HEK293 (cell line): ENCODE results near the gene ALDH4A1.

Experiments
- CTCF ChIA-PET: fragments of 350-600 bp; formaldehyde crosslinking; extraction: SDS; loops from one replicate; lab custom pipeline; 2021; ENCODE audit warnings: antibody characterized with exemption; lab: Yijun Ruan, JAX
- POLR2A ChIA-PET: fragments of 300-600 bp; formaldehyde crosslinking; extraction: SDS; loops from one replicate; lab custom pipeline; 2020; ENCODE audit warnings: antibody characterized with exemption, inconsistent platforms; lab: Yijun Ruan, JAX
- H3K27ac ChIP-seq: fragments of 200-500 bp; sonication (Bioruptor generic); 2 replicates; pipeline ENCODE4 v1.5.1; 2014; ENCODE audit warnings: low read depth, low read length, control low read depth, inconsistent platforms; ENCODE audit errors: extremely low read depth
- H3K36me3 ChIP-seq, 2 experiments: fragments of 200-500 bp in 1 of 2; sonication (Bioruptor generic) in 1 of 2; 1 replicate in 1 of 2; 2 replicates in 1 of 2; pipeline ENCODE4 v1.5.1; 2014 to 2017; ENCODE audit warnings: inconsistent platforms in 2 of 2, low read length in 2 of 2; ENCODE audit not compliant: control insufficient read depth in 2 of 2, insufficient read depth in 1 of 2
- H3K4me1 ChIP-seq: fragments of 200-500 bp; sonication (Bioruptor generic); 2 replicates; pipeline ENCODE4 v1.5.1; 2014; ENCODE audit warnings: mild to moderate bottlenecking, low read length, inconsistent platforms; ENCODE audit not compliant: control insufficient read depth, insufficient read depth
- H3K4me3 ChIP-seq: 2 replicates; pipeline ENCODE4 v1.5.1; 2011; ENCODE audit warnings: low read depth, mild to moderate bottlenecking, control low read depth, low read length, moderate library complexity
- H3K9me3 ChIP-seq: fragments of 200-500 bp; sonication (Bioruptor generic); 2 replicates; pipeline ENCODE4 v1.5.1; 2014; ENCODE audit warnings: low read depth, low read length, inconsistent platforms; ENCODE audit not compliant: control insufficient read depth, insufficient read depth
- EGR2 ChIP-seq: fragments of 450-650 bp; formaldehyde crosslinking; IDR thresholded peaks from 2 replicates; pipeline ENCODE4 v1.5.1; 2016; ENCODE audit warnings: low read depth, missing biosample characterization, missing genetic modification characterization
- GLIS2 ChIP-seq: fragments of 450-650 bp; formaldehyde crosslinking; IDR thresholded peaks from 2 replicates; pipeline ENCODE4 v1.5.1; 2016; ENCODE audit warnings: missing biosample characterization, missing genetic modification characterization
- SP2 ChIP-seq: fragments of 450-650 bp; formaldehyde crosslinking; IDR thresholded peaks from 2 replicates; pipeline ENCODE4 v1.5.1; 2016; ENCODE audit warnings: missing biosample characterization, missing genetic modification characterization
- SP7 ChIP-seq: fragments of 450-650 bp; formaldehyde crosslinking; IDR thresholded peaks from 2 replicates; pipeline ENCODE4 v1.5.1; 2016; ENCODE audit warnings: missing biosample characterization, missing genetic modification characterization
- ZNF266 ChIP-seq: fragments of 450-650 bp; formaldehyde crosslinking; IDR thresholded peaks from 2 replicates; pipeline ENCODE4 v1.5.1; 2016; ENCODE audit warnings: missing biosample characterization, missing genetic modification characterization, low read depth
- ZNF404 ChIP-seq: fragments of 450-650 bp; formaldehyde crosslinking; IDR thresholded peaks from 2 replicates; pipeline ENCODE4 v1.5.1; 2017; ENCODE audit warnings: missing biosample characterization, missing genetic modification characterization
- ZNF660 ChIP-seq: fragments of 450-650 bp; IDR thresholded peaks from 2 replicates; pipeline ENCODE4 v1.5.1; 2018; ENCODE audit warnings: missing biosample characterization, mild to moderate bottlenecking, missing genetic modification characterization
- TF ChIP-seq, protein P1 (sequence below): fragments of 450-650 bp; formaldehyde crosslinking; IDR thresholded peaks from 2 replicates; pipeline ENCODE4 v1.5.1; 2016; ENCODE audit warnings: missing biosample characterization, missing genetic modification characterization
- TF ChIP-seq, protein P2 (sequence below): fragments of 450-650 bp; formaldehyde crosslinking; IDR thresholded peaks from 2 replicates; pipeline ENCODE4 v1.5.1; 2016; ENCODE audit warnings: missing biosample characterization, missing genetic modification characterization
- TF ChIP-seq, protein P3 (sequence below): fragments of 450-650 bp; formaldehyde crosslinking; IDR thresholded peaks from 2 replicates; pipeline ENCODE4 v1.5.1; 2017; ENCODE audit warnings: missing biosample characterization, missing genetic modification characterization
- TF ChIP-seq, protein P4 (sequence below): fragments of 450-650 bp; formaldehyde crosslinking; IDR thresholded peaks from 2 replicates; pipeline ENCODE4 v1.5.1; 2016; ENCODE audit warnings: missing biosample characterization, missing genetic modification characterization
- TF ChIP-seq, protein P5 (sequence below): fragments of 450-650 bp; formaldehyde crosslinking; optimal IDR thresholded peaks from 2 replicates; pipeline ENCODE3; 2016; ENCODE audit warnings: missing biosample characterization, mild to moderate bottlenecking, missing genetic modification characterization

Gene ALDH4A1

DNA sequence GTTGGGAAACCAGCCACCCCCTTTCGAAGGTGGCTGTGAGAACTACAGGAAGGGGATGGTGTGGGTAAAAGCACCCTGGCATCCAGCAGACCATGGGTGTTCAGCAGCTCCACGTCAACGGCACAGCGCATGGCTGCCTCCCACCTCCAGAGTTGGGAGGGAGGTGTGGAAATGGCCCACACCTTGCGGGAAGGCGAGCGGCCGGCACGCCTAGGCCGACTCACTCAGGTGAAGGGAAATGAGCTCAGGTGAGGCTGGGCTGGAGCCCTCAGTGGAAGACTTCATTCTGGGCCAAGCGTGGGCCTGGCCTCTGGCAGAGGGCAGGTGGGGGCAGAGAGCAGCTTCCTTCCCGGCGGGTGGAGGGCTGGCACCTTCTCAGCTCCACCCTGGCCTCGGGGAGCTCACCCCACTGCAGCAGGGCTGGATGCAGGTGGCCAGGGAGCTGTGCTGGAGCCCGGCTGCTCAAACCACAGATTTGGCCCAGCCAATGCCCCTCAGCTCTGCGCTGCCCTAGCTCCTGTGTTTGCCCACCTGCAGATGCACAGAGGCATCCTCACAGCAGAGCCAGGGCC lies 24.8 kb upstream of the ALDH4A1 start:
- CTCF ChIA-PET: interaction anchor here (0.6 to 7.0 kb wide), 9 partner anchors 14 to 1397 kb away, joined by 3 to 68 read pairs (median 4); no protein-coding TSS in a partner anchor
- Histone ChIP-seq H3K4me3 (no peak overlapping the region), H3K36me3 (no peaks in the 10 kb centered on the region), H3K9me3 (no peaks in the 10 kb centered on the region), H3K4me1 (peaks cover 8% of the 10 kb centered on the region), H3K27ac (no peak overlapping the region)
- POLR2A ChIA-PET: interaction anchor here (0.7 to 2.2 kb wide), 5 partner anchors 10 to 30 kb away, joined by 3 to 8 read pairs (median 5); partner anchors contain the start of gene IFFO2
- no peak for TF ChIP-seq ZNF266
- TF ChIP-seq EGR2 (tag by site-specific recombination): 0 out of 2 replicates have a peak, but pooled peaks have one; percentile 5
- TF ChIP-seq, all 188 proteins: peak for 1

DNA sequence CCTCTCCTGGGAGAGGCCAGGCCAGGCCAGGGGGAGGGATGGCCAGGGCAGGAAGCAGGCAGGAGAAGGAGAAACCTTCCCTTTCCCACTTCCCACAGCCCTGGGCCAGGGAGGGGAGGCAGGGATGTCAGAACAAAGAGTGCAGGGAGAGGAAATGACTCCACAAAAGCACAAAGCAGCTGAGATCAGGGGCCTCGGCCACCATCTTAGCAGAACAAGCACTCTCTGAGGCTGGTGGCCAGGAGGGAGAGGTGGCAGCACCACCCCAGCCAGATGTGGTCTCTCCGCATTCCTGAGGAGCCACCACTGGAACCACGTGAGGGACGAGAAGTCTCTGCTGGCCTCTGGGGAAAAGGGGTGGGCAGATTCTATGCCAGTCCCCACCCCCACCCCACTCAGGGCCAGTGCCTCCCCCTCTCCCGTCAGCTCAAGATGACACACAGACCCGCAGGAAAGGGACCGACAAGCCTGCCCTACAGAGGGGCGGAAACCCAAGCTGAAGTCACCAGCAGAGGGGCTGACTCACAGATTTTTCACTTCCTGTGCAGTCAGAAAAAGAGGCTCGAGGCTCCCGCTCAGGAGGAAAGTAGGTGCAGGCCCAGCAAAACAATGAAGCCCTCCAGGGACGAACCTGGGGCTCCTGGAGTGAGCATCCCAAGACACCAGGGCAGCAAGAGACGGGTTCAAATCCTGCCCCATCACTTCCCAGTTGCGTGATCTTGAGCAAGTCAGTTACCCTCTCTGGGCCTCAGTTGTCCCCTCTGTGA lies 24.1 kb upstream of the ALDH4A1 start:
- H3K4me3 ChIP-seq: no peak overlapping the region
- POLR2A ChIA-PET: interaction anchor here (0.7 to 2.2 kb wide), 4 partner anchors 10 to 30 kb away, joined by 3 to 8 read pairs (median 6); partner anchors contain the start of gene IFFO2
- H3K27ac ChIP-seq: no peak overlapping the region
- TF ChIP-seq ZNF660 (tag by site-specific recombination) (0 out of 2 replicates have a peak, but pooled peaks have one; percentile 42), ZNF404 (tag by site-specific recombination) (no peak), EGR2 (tag by site-specific recombination) (peak; percentile 30; the same call in 1 of the 2 replicates), GLIS2 (tag by site-specific recombination) (0 out of 2 replicates have a peak, but pooled peaks have one; percentile 11), SP2 (peak; percentile 46), SP7 (tag by site-specific recombination) (peak; percentile 74; the same call in 1 of the 2 replicates)
- TF ChIP-seq, protein P1, sequence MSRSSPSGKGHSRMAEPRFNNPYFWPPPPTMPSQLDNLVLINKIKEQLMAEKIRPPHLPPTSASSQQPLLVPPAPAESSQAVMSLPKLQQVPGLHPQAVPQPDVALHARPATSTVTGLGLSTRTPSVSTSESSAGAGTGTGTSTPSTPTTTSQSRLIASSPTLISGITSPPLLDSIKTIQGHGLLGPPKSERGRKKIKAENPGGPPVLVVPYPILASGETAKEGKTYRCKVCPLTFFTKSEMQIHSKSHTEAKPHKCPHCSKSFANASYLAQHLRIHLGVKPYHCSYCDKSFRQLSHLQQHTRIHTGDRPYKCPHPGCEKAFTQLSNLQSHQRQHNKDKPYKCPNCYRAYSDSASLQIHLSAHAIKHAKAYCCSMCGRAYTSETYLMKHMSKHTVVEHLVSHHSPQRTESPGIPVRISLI (tag by site-specific recombination): no peak
- TF ChIP-seq, protein P2, sequence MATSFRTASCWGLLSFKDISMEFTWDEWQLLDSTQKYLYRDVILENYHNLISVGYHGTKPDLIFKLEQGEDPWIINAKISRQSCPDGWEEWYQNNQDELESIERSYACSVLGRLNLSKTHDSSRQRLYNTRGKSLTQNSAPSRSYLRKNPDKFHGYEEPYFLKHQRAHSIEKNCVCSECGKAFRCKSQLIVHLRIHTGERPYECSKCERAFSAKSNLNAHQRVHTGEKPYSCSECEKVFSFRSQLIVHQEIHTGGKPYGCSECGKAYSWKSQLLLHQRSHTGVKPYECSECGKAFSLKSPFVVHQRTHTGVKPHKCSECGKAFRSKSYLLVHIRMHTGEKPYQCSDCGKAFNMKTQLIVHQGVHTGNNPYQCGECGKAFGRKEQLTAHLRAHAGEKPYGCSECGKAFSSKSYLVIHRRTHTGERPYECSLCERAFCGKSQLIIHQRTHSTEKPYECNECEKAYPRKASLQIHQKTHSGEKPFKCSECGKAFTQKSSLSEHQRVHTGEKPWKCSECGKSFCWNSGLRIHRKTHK: no peak
- TF ChIP-seq, protein P3, sequence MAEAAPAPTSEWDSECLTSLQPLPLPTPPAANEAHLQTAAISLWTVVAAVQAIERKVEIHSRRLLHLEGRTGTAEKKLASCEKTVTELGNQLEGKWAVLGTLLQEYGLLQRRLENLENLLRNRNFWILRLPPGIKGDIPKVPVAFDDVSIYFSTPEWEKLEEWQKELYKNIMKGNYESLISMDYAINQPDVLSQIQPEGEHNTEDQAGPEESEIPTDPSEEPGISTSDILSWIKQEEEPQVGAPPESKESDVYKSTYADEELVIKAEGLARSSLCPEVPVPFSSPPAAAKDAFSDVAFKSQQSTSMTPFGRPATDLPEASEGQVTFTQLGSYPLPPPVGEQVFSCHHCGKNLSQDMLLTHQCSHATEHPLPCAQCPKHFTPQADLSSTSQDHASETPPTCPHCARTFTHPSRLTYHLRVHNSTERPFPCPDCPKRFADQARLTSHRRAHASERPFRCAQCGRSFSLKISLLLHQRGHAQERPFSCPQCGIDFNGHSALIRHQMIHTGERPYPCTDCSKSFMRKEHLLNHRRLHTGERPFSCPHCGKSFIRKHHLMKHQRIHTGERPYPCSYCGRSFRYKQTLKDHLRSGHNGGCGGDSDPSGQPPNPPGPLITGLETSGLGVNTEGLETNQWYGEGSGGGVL: no peak; the same call in 1 of the 2 replicates
- TF ChIP-seq, protein P4, sequence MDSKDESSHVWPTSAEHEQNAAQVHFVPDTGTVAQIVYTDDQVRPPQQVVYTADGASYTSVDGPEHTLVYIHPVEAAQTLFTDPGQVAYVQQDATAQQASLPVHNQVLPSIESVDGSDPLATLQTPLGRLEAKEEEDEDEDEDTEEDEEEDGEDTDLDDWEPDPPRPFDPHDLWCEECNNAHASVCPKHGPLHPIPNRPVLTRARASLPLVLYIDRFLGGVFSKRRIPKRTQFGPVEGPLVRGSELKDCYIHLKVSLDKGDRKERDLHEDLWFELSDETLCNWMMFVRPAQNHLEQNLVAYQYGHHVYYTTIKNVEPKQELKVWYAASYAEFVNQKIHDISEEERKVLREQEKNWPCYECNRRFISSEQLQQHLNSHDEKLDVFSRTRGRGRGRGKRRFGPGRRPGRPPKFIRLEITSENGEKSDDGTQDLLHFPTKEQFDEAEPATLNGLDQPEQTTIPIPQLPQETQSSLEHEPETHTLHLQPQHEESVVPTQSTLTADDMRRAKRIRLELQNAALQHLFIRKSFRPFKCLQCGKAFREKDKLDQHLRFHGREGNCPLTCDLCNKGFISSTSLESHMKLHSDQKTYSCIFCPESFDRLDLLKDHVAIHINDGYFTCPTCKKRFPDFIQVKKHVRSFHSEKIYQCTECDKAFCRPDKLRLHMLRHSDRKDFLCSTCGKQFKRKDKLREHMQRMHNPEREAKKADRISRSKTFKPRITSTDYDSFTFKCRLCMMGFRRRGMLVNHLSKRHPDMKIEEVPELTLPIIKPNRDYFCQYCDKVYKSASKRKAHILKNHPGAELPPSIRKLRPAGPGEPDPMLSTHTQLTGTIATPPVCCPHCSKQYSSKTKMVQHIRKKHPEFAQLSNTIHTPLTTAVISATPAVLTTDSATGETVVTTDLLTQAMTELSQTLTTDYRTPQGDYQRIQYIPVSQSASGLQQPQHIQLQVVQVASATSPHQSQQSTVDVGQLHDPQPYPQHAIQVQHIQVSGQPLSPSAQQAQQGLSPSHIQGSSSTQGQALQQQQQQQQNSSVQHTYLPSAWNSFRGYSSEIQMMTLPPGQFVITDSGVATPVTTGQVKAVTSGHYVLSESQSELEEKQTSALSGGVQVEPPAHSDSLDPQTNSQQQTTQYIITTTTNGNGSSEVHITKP (tag by site-specific recombination): no peak
- TF ChIP-seq, protein P5, sequence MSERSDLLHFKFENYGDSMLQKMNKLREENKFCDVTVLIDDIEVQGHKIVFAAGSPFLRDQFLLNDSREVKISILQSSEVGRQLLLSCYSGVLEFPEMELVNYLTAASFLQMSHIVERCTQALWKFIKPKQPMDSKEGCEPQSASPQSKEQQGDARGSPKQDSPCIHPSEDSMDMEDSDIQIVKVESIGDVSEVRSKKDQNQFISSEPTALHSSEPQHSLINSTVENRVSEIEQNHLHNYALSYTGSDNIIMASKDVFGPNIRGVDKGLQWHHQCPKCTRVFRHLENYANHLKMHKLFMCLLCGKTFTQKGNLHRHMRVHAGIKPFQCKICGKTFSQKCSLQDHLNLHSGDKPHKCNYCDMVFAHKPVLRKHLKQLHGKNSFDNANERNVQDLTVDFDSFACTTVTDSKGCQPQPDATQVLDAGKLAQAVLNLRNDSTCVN: no peak
- H3K36me3 ChIP-seq: no peaks in the 10 kb centered on the region
- CTCF ChIA-PET: interaction anchor here (0.6 to 7.0 kb wide), 4 partner anchors 14 to 1397 kb away, joined by 3 to 68 read pairs (median 6); no protein-coding TSS in a partner anchor
- H3K9me3 ChIP-seq: no peaks in the 10 kb centered on the region
- peaks cover 9% of the 10 kb centered on the region for H3K4me1 ChIP-seq
